Retinal pigment epithelial cell (primary cell): Measurements from ENCODE around the gene SLC27A1.

Experiments
- DNase-seq: peaks from one replicate; pipeline ENCODE4 v3.0.0-alpha.2; 2010; ENCODE audit warnings: low read depth
- H3K4me3 ChIP-seq: 2 replicates; pipeline ENCODE4 v1.5.1; 2011; ENCODE audit warnings: mild to moderate bottlenecking, low read length, control low read depth, moderate library complexity
- CTCF ChIP-seq: conservative IDR thresholded peaks from 2 replicates; pipeline ENCODE4 v1.5.1; 2011; ENCODE audit warnings: low read depth, low read length, control low read depth, inconsistent platforms

Gene SLC27A1

GRCh38 chr19:17481986-17482385 is 11.7 kb downstream of the SLC27A1 start:
- no peak for TF ChIP-seq CTCF
- DNase-seq, result no peak
- H3K4me3 ChIP-seq, result no peak overlapping the region

GRCh38 chr19:17482877-17483604 is 12.7 kb downstream of the SLC27A1 start:
- H3K4me3 ChIP-seq, result no peak overlapping the region
- no peak for TF ChIP-seq CTCF
- no peak for DNase-seq

- no peak for TF ChIP-seq CTCF
- no peak overlapping the region for H3K4me3 ChIP-seq
- no peak for DNase-seq
Observed at GRCh38 chr19:17483605-17484002, 13.3 kb downstream of the SLC27A1 start.

GRCh38 chr19:17484520-17485185 is 14.3 kb downstream of the SLC27A1 start:
- DNase-seq, result no peak
- no peak overlapping the region for H3K4me3 ChIP-seq
- no peak for TF ChIP-seq CTCF

GRCh38 chr19:17486545-17487240 is 16.4 kb downstream of the SLC27A1 start:
- DNase-seq, result no peak
- no peak for TF ChIP-seq CTCF
- H3K4me3 ChIP-seq, result no peak overlapping the region

GRCh38 chr19:17487284-17488121 is 17.2 kb downstream of the SLC27A1 start:
- TF ChIP-seq CTCF, result no peak
- no peak for DNase-seq
- H3K4me3 ChIP-seq, result no peak overlapping the region
